Activated CD4-positive, alpha-beta T cell treated with anti-CD3 and anti-CD28 coated beads, Interleukin-2, amount 50 U/mL, for 4 hours (primary cell): ENCODE results near the gene BBLN.

Source experiments
- DNase-seq, 2 experiments: peaks; one replicate each; pipeline ENCODE4 v3.0.0-alpha.2; 2020

The BBLN gene

GRCh38 chr9:128192601-128193371 is 32.7 kb downstream of the BBLN start:
- DNase-seq = no peak

GRCh38 chr9:128193469-128194096 is 33.5 kb downstream of the BBLN start:
- DNase-seq = no peak

- no peak for DNase-seq
Measured at GRCh38 chr9:128201441-128202369, 41.6 kb downstream of the BBLN start.

- no peak for DNase-seq
Measured at GRCh38 chr9:128202648-128203023, 42.6 kb downstream of the BBLN start.

- DNase-seq = peak; percentile 53
Measured at GRCh38 chr9:128203024-128203706, 43.1 kb downstream of the BBLN start, which contains the start of gene DNM1. Gene DNM1 (plus strand): TSS chr9:128203379. CDS start chr9:128203471, 92 bp downstream.

- DNase-seq = no peak
Measured at GRCh38 chr9:128203707-128204551, 43.9 kb downstream of the BBLN start.

- DNase-seq = no peak
Measured at GRCh38 chr9:128204858-128205257, 44.8 kb downstream of the BBLN start.

GRCh38 chr9:128205296-128205944 is 45.4 kb downstream of the BBLN start:
- DNase-seq = no peak

GRCh38 chr9:128206484-128206883 is 46.4 kb downstream of the BBLN start:
- DNase-seq = no peak

GRCh38 chr9:128206916-128207910 is 47.1 kb downstream of the BBLN start:
- DNase-seq = no peak

GRCh38 chr9:128208386-128208785 is 48.3 kb downstream of the BBLN start:
- DNase-seq = no peak

GRCh38 chr9:128208946-128209669 is 49.0 kb downstream of the BBLN start:
- DNase-seq = no peak

GRCh38 chr9:128211186-128211980 is 51.3 kb downstream of the BBLN start:
- no peak for DNase-seq

GRCh38 chr9:128211981-128212281 is 51.9 kb downstream of the BBLN start:
- no peak for DNase-seq
